GM13977 (cell line): Measurements from ENCODE around the gene LRFN4.

Source experiments
- DNase-seq: peaks from one replicate; pipeline ENCODE4 v3.0.0; 2012; ENCODE audit warnings: low spot score
- in situ Hi-C: fragments of 300-500 bp; cut with MboI; formaldehyde crosslinking; loops from one replicate; pipeline ENCODE4 v1.12.0; 2022; ENCODE audit warnings: low sequenced_read_pairs, low pct_unique_long_range_greater_than_20kb, mixed read lengths, inconsistent platforms; ENCODE audit not compliant: unreplicated experiment
- TF ChIP-seq, protein P1 (sequence below): IDR thresholded peaks from 2 replicates; pipeline ENCODE4 v1.5.1; 2012; ENCODE audit warnings: mild to moderate bottlenecking, control low read depth; ENCODE audit not compliant: insufficient read depth; ENCODE audit errors: extremely low read depth, missing control alignments

The LRFN4 gene

GRCh38 chr11:66892911-66893310 lies 36.0 kb downstream of the LRFN4 start:
- TF ChIP-seq, protein P1, sequence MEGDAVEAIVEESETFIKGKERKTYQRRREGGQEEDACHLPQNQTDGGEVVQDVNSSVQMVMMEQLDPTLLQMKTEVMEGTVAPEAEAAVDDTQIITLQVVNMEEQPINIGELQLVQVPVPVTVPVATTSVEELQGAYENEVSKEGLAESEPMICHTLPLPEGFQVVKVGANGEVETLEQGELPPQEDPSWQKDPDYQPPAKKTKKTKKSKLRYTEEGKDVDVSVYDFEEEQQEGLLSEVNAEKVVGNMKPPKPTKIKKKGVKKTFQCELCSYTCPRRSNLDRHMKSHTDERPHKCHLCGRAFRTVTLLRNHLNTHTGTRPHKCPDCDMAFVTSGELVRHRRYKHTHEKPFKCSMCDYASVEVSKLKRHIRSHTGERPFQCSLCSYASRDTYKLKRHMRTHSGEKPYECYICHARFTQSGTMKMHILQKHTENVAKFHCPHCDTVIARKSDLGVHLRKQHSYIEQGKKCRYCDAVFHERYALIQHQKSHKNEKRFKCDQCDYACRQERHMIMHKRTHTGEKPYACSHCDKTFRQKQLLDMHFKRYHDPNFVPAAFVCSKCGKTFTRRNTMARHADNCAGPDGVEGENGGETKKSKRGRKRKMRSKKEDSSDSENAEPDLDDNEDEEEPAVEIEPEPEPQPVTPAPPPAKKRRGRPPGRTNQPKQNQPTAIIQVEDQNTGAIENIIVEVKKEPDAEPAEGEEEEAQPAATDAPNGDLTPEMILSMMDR, result no peak
- no peak for DNase-seq
- in situ Hi-C loops, result no loop called here

- TF ChIP-seq, protein P1, result no peak
- in situ Hi-C loops, result no loop called here
- no peak for DNase-seq
These were observed 37.3 kb downstream of the LRFN4 start for GRCh38 chr11:66894141-66894540.

- in situ Hi-C loops, result no loop called here
- TF ChIP-seq, protein P1, result no peak
- no peak for DNase-seq
These were observed 45.1 kb downstream of the LRFN4 start for GRCh38 chr11:66901964-66902390.

DNA sequence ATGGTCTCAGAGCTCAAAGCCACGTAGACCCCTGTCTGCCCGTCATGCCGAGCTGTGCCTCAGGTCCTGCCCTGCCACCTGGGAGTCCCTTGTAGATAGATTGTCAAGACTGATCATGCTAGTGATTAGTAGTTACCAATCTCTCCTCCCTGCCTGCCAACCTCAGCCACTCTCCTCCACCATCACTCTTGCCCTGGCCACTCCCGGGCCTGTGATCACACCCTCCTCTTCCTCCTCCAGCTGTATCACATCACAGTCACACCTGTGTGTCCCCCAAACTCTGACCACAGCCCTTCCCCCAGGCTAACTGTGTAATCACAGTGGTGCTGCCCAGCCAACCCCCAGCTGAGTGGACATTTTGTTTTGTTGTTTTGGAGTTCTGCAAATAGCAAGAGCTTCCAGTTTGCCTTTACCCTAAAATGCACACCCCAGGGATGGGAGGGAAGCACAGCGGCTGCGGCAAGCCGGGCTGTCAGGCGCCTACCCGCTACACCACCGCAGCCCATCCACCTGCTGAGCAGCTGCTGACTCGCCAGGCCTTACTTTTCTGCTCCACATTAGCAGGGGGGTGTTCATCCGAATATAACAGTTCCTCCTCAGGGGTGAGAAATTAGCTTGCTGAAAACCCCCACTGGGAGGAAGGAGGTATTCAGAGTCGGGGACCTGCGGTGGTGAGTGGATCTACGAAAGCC lies 45.8 kb downstream of the LRFN4 start:
- TF ChIP-seq, protein P1, result no peak
- no peak for DNase-seq
- in situ Hi-C loops, result no loop called here

GRCh38 chr11:66904055-66904454 lies 47.2 kb downstream of the LRFN4 start:
- no peak for DNase-seq
- in situ Hi-C loops, result no loop called here

GRCh38 chr11:66904561-66904960 lies 47.7 kb downstream of the LRFN4 start:
- DNase-seq, result no peak
- TF ChIP-seq, protein P1, result no peak
- in situ Hi-C loops, result no loop called here

More at GRCh38 chr11:66904055-66904454, 47.2 kb downstream of the LRFN4 start:
- TF ChIP-seq, protein P1, result no peak
